KG1 (cell line): ENCODE data around the gene C3orf38.
A peak's percentile ranks its signal among the peaks of the same experiment; 100 is the strongest.
"Not testable (repeated sequence)": the region's sequence is repeated elsewhere in the genome, so short reads cannot be mapped to it uniquely, and the experiment has no call there.

ENCODE experiments used
- DNase-seq: peaks from one replicate; lab custom pipeline; 2025; lab: John Stamatoyannopoulos, UW

C3orf38 gene

DNA sequence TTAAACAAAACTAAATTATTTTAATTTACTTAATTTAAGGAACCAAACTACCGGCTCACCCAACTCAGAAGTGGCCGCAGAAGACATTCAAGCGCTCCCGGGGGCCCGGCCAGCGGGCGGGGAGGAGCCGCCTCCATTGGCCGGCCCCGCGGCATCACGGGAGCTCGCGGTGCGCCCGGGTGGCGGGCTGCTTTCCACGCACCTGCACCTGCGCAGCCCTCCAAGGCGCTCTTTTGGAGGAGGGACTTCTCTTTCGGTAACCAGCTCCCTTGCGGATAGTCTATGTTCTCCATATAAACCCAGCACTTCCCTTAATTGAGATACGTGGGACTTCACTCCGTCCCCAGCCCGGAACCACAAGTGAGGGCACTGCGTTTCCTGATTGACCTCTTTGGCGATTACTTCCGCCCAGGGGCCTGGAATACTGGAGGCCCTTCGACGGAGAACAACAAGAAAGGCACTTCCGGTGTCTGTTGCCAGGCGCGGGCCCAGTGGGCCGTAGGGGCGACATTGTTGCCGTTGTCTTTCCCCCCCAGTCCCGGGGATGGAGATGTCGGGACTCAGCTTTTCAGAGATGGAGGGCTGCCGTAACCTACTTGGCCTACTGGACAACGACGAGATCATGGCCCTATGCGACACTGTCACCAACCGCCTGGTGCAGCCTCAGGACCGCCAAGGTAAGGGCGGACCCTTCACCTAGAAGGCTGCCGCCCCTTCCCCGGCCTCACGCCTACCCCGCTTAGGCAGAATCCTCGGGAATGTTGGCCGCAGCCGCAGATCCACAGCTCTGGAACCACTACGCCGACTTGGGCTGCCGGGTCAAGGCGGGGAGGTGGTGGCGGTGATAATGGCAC lies at the start of gene C3orf38:
C3orf38 (plus strand) TSS at position 451 of the 854 bp plus-strand sequence; CDS start at position 545, 94 bp downstream.
- peak; percentile 84 for DNase-seq

- DNase-seq: no peak
These were observed 48.6 kb upstream of the C3orf38 start for GRCh38 chr3:88101142-88101541.

- DNase-seq: no peak
These were observed 44.4 kb upstream of the C3orf38 start for GRCh38 chr3:88105325-88105724.

GRCh38 chr3:88112289-88112688 lies 37.5 kb upstream of the C3orf38 start:
- DNase-seq: no peak

- peak; percentile 75 for DNase-seq
These were observed 36.2 kb upstream of the C3orf38 start for GRCh38 chr3:88113311-88114162.

DNA sequence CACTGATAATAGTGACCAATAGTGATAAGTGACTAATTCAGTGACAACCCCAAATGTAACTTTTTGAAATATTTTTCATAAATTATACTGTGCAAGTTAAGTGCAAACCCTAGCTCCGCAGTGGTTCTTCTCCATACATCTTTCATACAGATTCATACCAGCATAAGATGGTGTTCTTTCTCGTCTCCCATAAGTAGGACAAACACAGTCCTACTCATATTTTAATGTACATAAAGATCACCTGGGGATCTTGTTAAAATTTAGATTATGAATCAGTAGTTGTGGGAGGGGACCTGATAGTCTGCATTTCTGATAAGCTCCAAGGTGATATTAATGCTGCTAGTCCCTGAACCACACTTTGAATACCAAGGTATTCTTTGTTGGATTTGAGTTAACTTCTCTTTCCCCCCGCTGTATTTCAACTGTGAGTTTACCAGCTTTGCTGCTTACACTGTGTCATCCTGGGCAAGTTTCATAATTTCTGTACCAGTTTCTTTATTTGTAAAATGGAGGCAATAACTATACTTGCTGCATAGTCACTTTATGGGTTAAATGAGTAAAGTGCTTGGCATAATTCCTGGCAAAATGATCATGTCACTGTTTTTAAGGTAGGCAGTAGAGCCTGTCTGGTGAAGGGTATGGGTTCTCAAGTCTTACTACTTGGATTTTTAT lies 34.7 kb upstream of the C3orf38 start:
- DNase-seq: no peak

GRCh38 chr3:88117683-88118082 lies 32.1 kb upstream of the C3orf38 start:
- DNase-seq: no peak

GRCh38 chr3:88118603-88119002 lies 31.2 kb upstream of the C3orf38 start:
- not testable (repeated sequence) for DNase-seq

GRCh38 chr3:88123526-88123925 lies 26.2 kb upstream of the C3orf38 start:
- no peak for DNase-seq

DNA sequence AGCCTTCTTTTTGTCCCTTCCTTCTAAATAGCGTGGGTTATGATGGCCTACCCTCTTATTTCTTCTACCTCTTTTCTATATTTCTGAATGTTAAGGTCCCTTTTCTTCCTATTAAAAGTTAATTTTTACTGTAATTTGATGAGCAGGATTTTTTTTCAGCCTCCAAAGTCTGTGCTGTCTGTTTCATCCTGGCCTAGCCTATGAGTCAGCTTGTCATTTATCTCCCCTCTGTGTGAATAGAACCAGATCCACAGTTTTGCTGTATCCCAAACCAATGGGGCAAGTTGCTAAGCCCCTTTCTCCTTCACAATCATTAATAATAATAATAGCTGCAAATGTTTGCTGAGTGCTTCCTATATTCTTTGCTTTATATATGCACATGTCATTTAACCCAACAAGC lies 18.1 kb upstream of the C3orf38 start:
- DNase-seq: no peak

DNA sequence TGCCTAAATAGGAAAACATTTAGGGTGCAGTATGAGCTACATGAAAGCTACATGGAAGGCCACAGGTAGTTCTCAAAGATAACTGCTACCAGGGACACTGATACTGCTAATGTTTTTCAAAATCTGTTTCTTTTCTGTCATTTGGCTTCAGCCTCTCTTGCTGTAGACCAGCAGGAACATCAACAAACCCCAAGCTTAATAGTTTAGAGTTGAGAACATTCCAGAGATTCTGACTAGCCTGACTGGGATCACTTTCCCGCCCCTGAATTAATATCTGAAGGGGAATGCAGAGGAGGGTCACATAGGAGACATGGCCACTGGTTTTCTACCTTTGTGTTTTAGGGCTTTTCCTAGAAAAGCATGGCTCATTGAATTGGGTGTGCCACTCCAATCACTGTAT lies 16.9 kb upstream of the C3orf38 start:
- DNase-seq: no peak

GRCh38 chr3:88133711-88134263 lies 16.0 kb upstream of the C3orf38 start:
- no peak for DNase-seq

GRCh38 chr3:88137836-88138235 lies 11.9 kb upstream of the C3orf38 start:
- no peak for DNase-seq

DNA sequence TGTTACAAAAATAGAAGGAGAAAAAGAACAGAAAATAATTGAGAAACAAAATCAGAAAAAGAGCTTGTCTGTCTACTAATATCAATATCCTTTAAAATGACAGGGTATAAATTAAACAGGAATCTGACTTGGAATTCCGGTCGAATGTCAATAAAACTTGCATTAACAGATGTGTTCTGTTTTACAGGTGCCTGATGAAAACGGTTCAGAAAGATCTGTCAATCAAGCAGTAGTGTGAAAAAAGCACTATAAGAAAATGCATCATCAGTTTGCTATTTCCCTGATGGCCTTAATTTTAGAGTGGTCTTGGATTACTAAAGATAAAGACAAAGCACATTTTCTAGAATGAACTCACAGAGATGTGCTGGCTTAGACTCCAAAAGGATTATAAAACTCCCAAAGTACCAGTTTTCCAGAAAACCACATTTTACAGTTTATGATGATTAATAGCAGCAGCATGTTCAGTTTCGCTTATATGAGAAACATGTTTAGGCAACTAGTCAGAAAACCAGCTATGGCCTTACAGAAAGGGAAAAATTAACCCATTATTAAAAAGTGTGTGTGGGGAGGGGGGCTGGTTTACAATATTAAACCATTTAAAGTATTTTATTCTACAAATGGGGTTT lies 8.2 kb upstream of the C3orf38 start:
- DNase-seq: no peak

DNA sequence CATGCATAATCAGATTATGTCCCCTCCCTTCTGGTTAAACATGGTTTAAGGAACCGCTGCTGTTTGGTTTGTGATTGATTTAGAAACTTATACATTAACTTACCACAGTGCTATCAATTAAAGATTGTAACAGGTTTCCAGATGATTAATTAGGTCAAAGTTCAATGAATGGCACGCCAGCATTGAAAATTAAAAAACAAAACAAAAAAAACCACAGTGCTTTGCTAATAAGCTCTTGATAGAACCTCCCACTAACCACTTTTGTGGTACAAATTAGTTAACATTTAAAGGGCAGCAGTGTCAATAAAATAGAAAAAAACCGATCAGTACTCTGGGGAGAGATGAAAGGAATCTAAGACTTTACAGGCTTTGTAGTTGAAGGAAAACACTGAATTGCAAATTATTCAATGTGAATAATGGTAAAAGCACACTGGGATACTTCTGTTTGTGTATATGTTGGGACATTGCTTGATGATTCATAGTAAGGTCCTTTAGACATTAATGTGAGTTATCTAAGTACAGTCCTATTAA lies 7.6 kb upstream of the C3orf38 start:
- no peak for DNase-seq

DNA sequence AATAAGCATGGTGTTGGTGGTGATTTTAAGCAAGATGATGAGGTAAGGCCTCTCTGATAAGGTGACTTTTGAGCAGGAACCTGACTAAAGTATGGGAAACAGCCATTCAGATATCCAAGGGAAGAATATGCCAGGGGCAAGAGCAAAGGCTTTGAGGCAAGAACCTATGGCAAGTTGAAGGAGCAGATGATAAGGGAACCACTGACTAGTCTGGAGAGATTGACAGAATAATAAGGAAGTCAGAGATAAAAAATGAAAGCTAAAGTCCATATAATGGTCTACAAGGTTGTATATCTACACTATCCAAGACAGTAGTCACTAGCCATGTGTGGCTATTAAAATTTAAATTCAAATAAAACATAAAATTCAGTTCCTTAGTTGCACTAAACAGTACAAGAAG lies 2.5 kb upstream of the C3orf38 start:
- no peak for DNase-seq

GRCh38 chr3:88148651-88149050 lies 1.1 kb upstream of the C3orf38 start:
- DNase-seq: no peak

GRCh38 chr3:88149101-88149508 lies 654 bp upstream of the C3orf38 start:
- DNase-seq: no peak

GRCh38 chr3:88150371-88150770 lies 612 bp downstream of the C3orf38 start:
- DNase-seq: no peak

- peak; percentile 29 for DNase-seq
These were observed 1.0 kb downstream of the C3orf38 start for GRCh38 chr3:88150806-88151205.

DNA sequence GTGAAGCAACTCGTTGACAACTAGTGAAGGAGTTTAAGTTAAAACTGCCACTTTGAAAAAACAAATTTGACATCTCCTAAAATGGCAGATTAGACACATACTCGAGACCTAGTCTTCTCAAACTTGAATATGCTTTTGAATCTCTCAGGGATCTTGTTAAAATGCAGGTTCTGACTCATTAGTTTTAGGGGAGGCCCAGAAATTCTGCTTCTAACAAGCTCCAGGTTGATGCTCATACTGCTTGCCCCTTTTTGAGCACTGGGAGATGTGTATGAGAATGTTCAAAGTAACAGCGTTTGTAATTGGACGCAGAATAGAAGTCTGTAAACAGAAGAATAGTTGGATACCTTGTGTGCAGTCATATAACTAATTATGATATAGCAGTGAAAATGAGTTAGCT lies 1.6 kb downstream of the C3orf38 start:
- DNase-seq: no peak
